SK-N-MC (cell line): ENCODE measurements around the gene PPME1.

ENCODE experiments used
- EZH2 ChIP-seq: fragments of 200-600 bp; sonication (generic); IDR thresholded peaks from one replicate; pipeline ENCODE4 v1.6.1; 2017; ENCODE audit warnings: antibody characterized with exemption
- FOXP2 ChIP-seq: optimal IDR thresholded peaks from 2 replicates; pipeline ENCODE3; 2011; ENCODE audit warnings: mild to moderate bottlenecking, moderate library complexity; ENCODE audit not compliant: insufficient read depth; ENCODE audit errors: extremely low read length, control extremely low read depth
- POLR2AphosphoS5 ChIP-seq: IDR thresholded peaks from 2 replicates; pipeline ENCODE4 v1.6.1; 2012; ENCODE audit warnings: mild to moderate bottlenecking, low read depth, low read length, borderline replicate concordance

DNA sequence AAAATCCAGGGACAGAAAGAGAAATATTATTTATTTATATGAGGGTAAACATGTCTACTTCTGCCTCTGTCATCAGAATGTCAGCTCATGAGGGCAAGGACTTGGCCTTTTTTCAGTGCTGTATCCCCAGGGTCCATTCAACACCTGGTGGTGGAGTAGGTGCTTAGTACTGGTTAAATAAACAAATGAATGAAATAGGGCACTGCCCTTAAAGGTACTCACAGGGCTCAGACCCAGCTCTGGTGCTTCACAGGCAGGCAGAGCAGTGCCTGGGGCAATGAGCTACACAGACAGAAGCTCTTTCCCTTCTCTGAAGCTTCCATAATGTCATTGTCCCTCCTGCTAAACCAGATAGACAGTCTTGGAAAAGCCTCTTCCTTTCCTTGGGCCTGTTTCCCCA is 109.4 kb downstream of the PPME1 start:
- TF ChIP-seq EZH2 (no peak), POLR2AphosphoS5 (no peak), FOXP2 (no peak)
